HepG2 (cell line): ENCODE data around the gene ASTN2. TPM values are rescaled to one million over a fixed set of nuclear protein-coding genes. Genes with fewer than 3 reads are reported as not detected.

Experiments used
- ATAC-seq: fragments of 200-7000 bp; cut with Tn5 transposase; 3 replicates; pipeline ENCODE4 v1.9.1; 2020; ENCODE audit warnings: mild to moderate bottlenecking, moderate library complexity
- BruUV-seq: library from RNA; stranded (reverse); fragments of 400-500 nt; replicated peaks from 2 replicates; lab custom pipeline; 2021; lab: Mats Ljungman, UMichigan
- CTCF ChIA-PET: fragments of 300-600 bp; formaldehyde crosslinking; extraction: SDS; loops from one replicate; lab custom pipeline; 2021; ENCODE audit warnings: low total read pairs, inconsistent platforms, low intra/inter-chr PET ratio; lab: Yijun Ruan, JAX
- POLR2A ChIA-PET: fragments of 350-600 bp; sonication (Branson Sonifier 250); formaldehyde crosslinking; loops from one replicate; lab custom pipeline; 2020; ENCODE audit warnings: antibody characterized with exemption, inconsistent platforms; lab: Yijun Ruan, JAX
- DNase-seq: peaks from one replicate; pipeline ENCODE4 v3.0.0-alpha.2; 2015; ENCODE audit warnings: low spot score
- FAIRE-seq: peaks from 3 replicates; lab custom pipeline; 2011; peaks lifted over from hg19 to GRCh38; lab: Jason Lieb, UNC
- H2AFZ ChIP-seq: one replicate; pipeline ENCODE4 v1.6.1; 2011; ENCODE audit warnings: low read length, inconsistent platforms
- H3K27ac ChIP-seq: fragments of 300-600 bp; 3 replicates; pipeline ENCODE4 v1.8.0; 2011; ENCODE audit warnings: mixed run types, mild to moderate bottlenecking, mixed read lengths, low read length, inconsistent platforms; ENCODE audit not compliant: insufficient read depth; ENCODE audit errors: extremely low read length
- H3K27me3 ChIP-seq, 2 experiments: fragments of 200-600 bp in 1 of 2; 2 replicates in 1 of 2; 3 replicates in 1 of 2; pipeline versions ENCODE4 v1.6.0 to v1.8.0; 2011; ENCODE audit warnings: low read length in 2 of 2, mild to moderate bottlenecking in 2 of 2, moderate library complexity in 2 of 2, inconsistent platforms in 1 of 2; ENCODE audit not compliant: insufficient read depth in 2 of 2, control insufficient read depth in 1 of 2
- H3K36me3 ChIP-seq, 2 experiments: fragments of 200-600 bp in 1 of 2; replicated peaks in 1 of 2; 2 replicates in 1 of 2; 3 replicates in 1 of 2; pipeline versions ENCODE4 v1.5.1 to v1.8.0; 2011; ENCODE audit warnings: low read length in 2 of 2, inconsistent platforms in 1 of 2; ENCODE audit not compliant: insufficient read depth in 2 of 2, control insufficient read depth in 1 of 2
- H3K4me1 ChIP-seq: 2 replicates; pipeline ENCODE4 v1.5.1; 2012; ENCODE audit warnings: low read length, inconsistent platforms; ENCODE audit not compliant: insufficient read depth
- H3K4me2 ChIP-seq: 2 replicates; pipeline ENCODE4 v1.6.0; 2011; ENCODE audit warnings: low read depth, low read length, inconsistent platforms
- H3K4me3 ChIP-seq, 3 experiments: fragments of 200-600 bp in 1 of 3; sonication (generic), shearing (Covaris generic) in 1 of 3; replicated peaks in 1 of 3; 2 replicates each; pipeline ENCODE4 v1.5.1; 2011 to 2016; ENCODE audit warnings: low read length in 3 of 3, inconsistent platforms in 2 of 3, low read depth in 2 of 3, mild to moderate bottlenecking in 2 of 3, control low read depth in 1 of 3, mixed read lengths in 1 of 3; ENCODE audit not compliant: insufficient read depth in 1 of 3
- H3K79me2 ChIP-seq: one replicate; pipeline ENCODE4 v1.6.1; 2011; ENCODE audit warnings: low read length, inconsistent platforms; ENCODE audit not compliant: insufficient read depth
- H3K9ac ChIP-seq: 2 replicates; pipeline ENCODE4 v1.6.0; 2011; ENCODE audit warnings: mild to moderate bottlenecking, low read depth, low read length, inconsistent platforms; ENCODE audit not compliant: insufficient read depth
- H3K9me3 ChIP-seq: 2 replicates; pipeline ENCODE4 v1.5.1; 2012; ENCODE audit warnings: mild to moderate bottlenecking, low read length
- H4K20me1 ChIP-seq: 2 replicates; pipeline ENCODE4 v1.6.0; 2011; ENCODE audit warnings: inconsistent platforms, mild to moderate bottlenecking, low read length, moderate library complexity; ENCODE audit not compliant: insufficient read depth
- ARID2 ChIP-seq: sonication (generic); formaldehyde crosslinking; IDR thresholded peaks from 2 replicates; pipeline ENCODE4 v1.8.1; 2022; ENCODE audit warnings: mild to moderate bottlenecking, missing genetic modification reagents, borderline replicate concordance
- CSRNP1 ChIP-seq: sonication (generic); formaldehyde crosslinking; IDR thresholded peaks from 2 replicates; pipeline ENCODE4 v1.8.1; 2023; ENCODE audit warnings: mild to moderate bottlenecking, missing genetic modification reagents
- GPN1 ChIP-seq: sonication (generic); formaldehyde crosslinking; IDR thresholded peaks from 2 replicates; pipeline ENCODE4 v1.5.1; 2020; ENCODE audit warnings: missing genetic modification reagents, borderline replicate concordance
- JUNB ChIP-seq: sonication (generic); formaldehyde crosslinking; IDR thresholded peaks from 2 replicates; pipeline ENCODE4 v1.8.0; 2022; ENCODE audit warnings: missing genetic modification reagents, mild to moderate bottlenecking, borderline replicate concordance
- KLF12 ChIP-seq: sonication (generic); formaldehyde crosslinking; IDR thresholded peaks from 2 replicates; pipeline ENCODE4 v1.4.0; 2020; ENCODE audit warnings: missing genetic modification reagents, borderline replicate concordance
- MNT ChIP-seq: fragments of 450-650 bp; IDR thresholded peaks from 2 replicates; pipeline ENCODE4 v1.6.1; 2016
- NPAS2 ChIP-seq: sonication (generic); formaldehyde crosslinking; IDR thresholded peaks from 2 replicates; pipeline ENCODE4 v1.8.0; 2022; ENCODE audit warnings: mild to moderate bottlenecking, missing genetic modification reagents, borderline replicate concordance
- RCOR2 ChIP-seq: IDR thresholded peaks from 2 replicates; pipeline ENCODE4 v1.6.1; 2016; ENCODE audit warnings: missing biosample characterization, missing genetic modification reagents
- ZBED4 ChIP-seq: sonication (generic); formaldehyde crosslinking; IDR thresholded peaks from 2 replicates; pipeline ENCODE4 v1.4.0; 2020; ENCODE audit warnings: missing genetic modification reagents, borderline replicate concordance
- ZNF101 ChIP-seq: sonication (generic); formaldehyde crosslinking; IDR thresholded peaks from 2 replicates; pipeline ENCODE4 v1.4.0; 2020; ENCODE audit warnings: mild to moderate bottlenecking, low read depth, missing genetic modification reagents, borderline replicate concordance
- ZNF121 ChIP-seq: sonication (generic); formaldehyde crosslinking; IDR thresholded peaks from 2 replicates; pipeline ENCODE4 v1.5.0; 2020; ENCODE audit warnings: mild to moderate bottlenecking, missing genetic modification reagents
- ZNF160 ChIP-seq: sonication (generic); formaldehyde crosslinking; IDR thresholded peaks from 2 replicates; pipeline ENCODE4 v1.8.0; 2022; ENCODE audit warnings: mild to moderate bottlenecking, inconsistent platforms, missing genetic modification reagents
- ZNF354B ChIP-seq: sonication (generic); formaldehyde crosslinking; IDR thresholded peaks from 2 replicates; pipeline ENCODE4 v1.8.0; 2022; ENCODE audit warnings: mild to moderate bottlenecking, missing genetic modification reagents
- ZNF430 ChIP-seq: sonication (generic); formaldehyde crosslinking; IDR thresholded peaks from 2 replicates; pipeline ENCODE4 v1.9.0; 2021; ENCODE audit warnings: mild to moderate bottlenecking, missing genetic modification reagents
- ZNF441 ChIP-seq: sonication (generic); formaldehyde crosslinking; IDR thresholded peaks from 2 replicates; pipeline ENCODE4 v1.7.0; 2021; ENCODE audit warnings: missing genetic modification reagents, borderline replicate concordance
- ZNF557 ChIP-seq: sonication (generic); formaldehyde crosslinking; IDR thresholded peaks from 2 replicates; pipeline ENCODE4 v1.4.0; 2020; ENCODE audit warnings: missing genetic modification reagents
- ZNF589 ChIP-seq: sonication (generic); formaldehyde crosslinking; conservative IDR thresholded peaks from 2 replicates; pipeline ENCODE4 v1.8.0; 2022; ENCODE audit warnings: mild to moderate bottlenecking, moderate library complexity, missing genetic modification reagents
- ZNF670 ChIP-seq: sonication (generic); formaldehyde crosslinking; IDR thresholded peaks from 2 replicates; pipeline ENCODE4 v1.8.0; 2022; ENCODE audit warnings: mild to moderate bottlenecking, missing genetic modification reagents, borderline replicate concordance
- ZNF781 ChIP-seq: sonication (generic); formaldehyde crosslinking; IDR thresholded peaks from 2 replicates; pipeline ENCODE4 v1.5.1; 2020; ENCODE audit warnings: borderline replicate concordance, mild to moderate bottlenecking, missing genetic modification reagents; ENCODE audit errors: not compliant biosample characterization
- WGBS: methylation state at CpG from one replicate; pipeline ENCODE4 v1.1.6; 2017; ENCODE audit warnings: low lambda C conversion rate; 5-methylcytosine and 5-hydroxymethylcytosine counted together
- in situ Hi-C: cut with HindIII; loops from 2 replicates; pipeline ENCODE4 v1.10.0; 2017; ENCODE audit warnings: low pct_unique_long_range_greater_than_20kb; ENCODE audit not compliant: extremely low pct_ligation_motif_present
- intact Hi-C: fragments of 100-400 bp; cut with micrococcal nuclease; formaldehyde crosslinking; loops from one replicate; pipeline ENCODE4 v1.10.0; 2022; ENCODE audit not compliant: unreplicated experiment
- polyA plus RNA-seq, 8 experiments: library from polyadenylated mRNA; depleted of rRNA in 3 of 8; stranded (reverse) in 7 of 8; unstranded in 1 of 8; fragments of >200 nt; fragmentation: Illumina TruSeq in 4 of 8; extraction: Trizol in 4 of 8; gene quantifications; 2 replicates each; pipeline versions ENCODE4 v1.2.1 to v1.2.3, GENCODE V29; 2011 to 2016; ENCODE audit warnings: low read depth in 4 of 8, missing spikeins in 1 of 8, mixed read lengths in 1 of 8; ENCODE audit not compliant: insufficient read depth in 1 of 8
- total RNA-seq, 5 experiments: library from RNA; depleted of rRNA; stranded (reverse); fragments of >200 nt; fragmentation: Illumina TruSeq; extraction: Trizol; gene quantifications; 2 replicates each; pipeline ENCODE4 v1.2.3, GENCODE V29; 2016; ENCODE audit warnings: low read depth in 1 of 5

The ASTN2 gene
- total and polyA plus RNA-seq, 2 of the 13 experiments (the other 11 are each of a cell fraction or from before 2014, with no cell fraction given) = 5.2 to 13.5 TPM

GRCh38 chr9:116816484-116816883, 598.4 kb downstream of the ASTN2 start:
- no peak for DNase-seq
- intact Hi-C loops = no loop called here
- Histone ChIP-seq H3K27me3 (no peaks in the 10 kb centered on the region), H3K36me3 (no peaks in the 10 kb centered on the region), H3K9ac (no peak overlapping the region), H3K27ac (no peak overlapping the region), H3K9me3 (no peaks in the 10 kb centered on the region), H3K4me1 (no peaks in the 10 kb centered on the region), H3K79me2 (no peaks in the 10 kb centered on the region), H2AFZ (no peak overlapping the region), H3K4me3 (no peak overlapping the region), H4K20me1 (no peaks in the 10 kb centered on the region), H3K4me2 (no peak overlapping the region)
- POLR2A ChIA-PET = no interaction called here
- WGBS = 0% methylated on average over 2 of the region's 2 CpGs
- ATAC-seq = no peak
- CTCF ChIA-PET = no interaction called here
- BruUV-seq = no TSS peak
- in situ Hi-C loops = no loop called here
- FAIRE-seq = no peak
- TF ChIP-seq GPN1 = no peak
- TF ChIP-seq KLF12 = no peak
- TF ChIP-seq ZBED4 (CRISPR knock-in tag) = no peak
- no peak for TF ChIP-seq ZNF441 (CRISPR knock-in tag)
- TF ChIP-seq RCOR2 = no peak
- TF ChIP-seq NPAS2 (CRISPR knock-in tag) = no peak
- no peak for TF ChIP-seq ZNF557
- no peak for TF ChIP-seq ZNF101 (CRISPR knock-in tag)
- TF ChIP-seq MNT = no peak
- no peak for TF ChIP-seq ARID2 (CRISPR knock-in tag)
- no peak for TF ChIP-seq ZNF670 (CRISPR knock-in tag)
- TF ChIP-seq ZNF354B (CRISPR knock-in tag) = no peak
- TF ChIP-seq ZNF781 (CRISPR knock-in tag) = no peak
- TF ChIP-seq ZNF160 = no peak
- TF ChIP-seq ZNF589 = no peak
- no peak for TF ChIP-seq ZNF121 (CRISPR knock-in tag)
- TF ChIP-seq CSRNP1 = no peak
- TF ChIP-seq ZNF430 (CRISPR knock-in tag) = no peak
- TF ChIP-seq JUNB (CRISPR knock-in tag) = no peak
